Measurements from ENCODE around the gene CDH5. TPM values are rescaled to one million over a fixed set of nuclear protein-coding genes. Genes with fewer than 3 reads are reported as not detected.

Gene CDH5
- total and polyA plus RNA-seq, 2 donors (not counting 3 experiments of a cell fraction or from before 2014, with no cell fraction given) = 765 to 815 TPM

DNA sequence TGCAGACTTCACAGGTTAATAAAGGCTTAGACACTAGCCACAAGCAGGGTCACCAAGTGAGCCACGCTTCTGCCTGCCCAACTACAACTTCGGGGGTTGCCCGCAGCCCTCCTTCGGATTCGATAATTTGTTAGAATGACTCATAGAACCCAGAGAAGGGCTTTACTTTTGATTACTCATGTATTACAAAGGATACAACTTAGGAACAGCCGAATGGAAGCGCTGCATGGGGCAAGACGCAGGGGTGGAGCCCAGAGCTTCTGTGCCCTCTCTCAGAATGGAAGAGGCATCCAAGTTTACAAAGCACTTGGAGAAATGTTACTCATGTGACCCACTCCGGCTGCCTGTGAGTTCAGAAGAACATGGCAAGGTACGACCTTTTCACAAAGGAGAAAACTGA, 7.5 kb upstream of the CDH5 start:
- ChIA-PET POLR2A (interaction anchor here (0.6 to 3.4 kb wide), 7 partner anchors 11 to 47 kb away, joined by 3 to 53 read pairs (median 5); no protein-coding TSS in a partner anchor), CTCF (interaction anchor here (0.6 to 6.5 kb wide), 11 partner anchors 9 to 206 kb away, joined by 3 to 126 read pairs (median 4); partner anchors contain the start of gene CDH5)
- TF ChIP-seq FOS (IDR thresholded peaks at IDR 0.05; ENCODE audit: borderline replicate concordance, insufficient read depth, low read length) (peak; percentile 93), POLR2AphosphoS5 (IDR thresholded peaks at IDR 0.05; ENCODE audit: insufficient read depth, low read depth, low read length) (no peak), JUN (IDR thresholded peaks at IDR 0.05; ENCODE audit: borderline replicate concordance, insufficient read depth, insufficient read length, low read depth) (peak; percentile 76)
- Histone ChIP-seq H3K9me3 (replicated peaks; ENCODE audit: control insufficient read depth, insufficient read depth, low read length) (no peaks in the 10 kb centered on the region), H3K4me1 (ENCODE audit: control insufficient read depth, extremely low read depth, insufficient read depth, low read length) (peaks cover 65% of the 10 kb centered on the region), H2AFZ (ENCODE audit: low read depth, low read length) (peak overlapping the region; percentile 37), H3K9me1 (replicated peaks; ENCODE audit: control insufficient read depth, extremely low read depth, insufficient read depth, low read length) (no peaks in the 10 kb centered on the region), H4K20me1 (replicated peaks; ENCODE audit: control insufficient read depth, extremely low read depth, insufficient read depth, low read length) (no peaks in the 10 kb centered on the region), H3K36me3 (ENCODE audit: control insufficient read depth in 2 of 2, extremely low read depth in 1 of 2, insufficient read depth in 2 of 2, low read length in 2 of 2) (no peaks in the 10 kb centered on the region), H3K27ac (ENCODE audit: insufficient read depth, low read depth, low read length) (peak overlapping the region; percentile 99), H3K4me3 (replicated peaks in 1 of 3; ENCODE audit: insufficient read depth in 1 of 3, low read depth in 1 of 3, low read length in 3 of 3) (peak overlapping the region in 1 of 3 experiments; percentile 18), H3K79me2 (ENCODE audit: control insufficient read depth, insufficient read depth, low read length) (peaks cover 3% of the 10 kb centered on the region), H3K4me2 (ENCODE audit: insufficient read depth, low read length) (peak overlapping the region; percentile 62), H3K27me3 (ENCODE audit: control insufficient read depth in 2 of 2, insufficient read depth in 2 of 2, low read length in 2 of 2) (no peaks in the 10 kb centered on the region), H3K9ac (replicated peaks; ENCODE audit: extremely low read depth, insufficient read depth, low read length) (peak overlapping the region; percentile 94)
- dilution Hi-C loops (cut with MboI; ENCODE audit: extremely low pct_ligation_motif_present, low sequenced_read_pairs) (no loop called here), intact Hi-C loops (cut with micrococcal nuclease) (loop anchor here (2.0 to 5.0 kb wide), 2 partner anchors 123 to 158 kb away; no protein-coding TSS in a partner anchor)
- BruUV-seq (replicated peaks) = TSS peak; percentile 70
- DNase-seq (ENCODE audit: low read depth, low spot score) = peak; percentile 82
- no peak for FAIRE-seq

DNA sequence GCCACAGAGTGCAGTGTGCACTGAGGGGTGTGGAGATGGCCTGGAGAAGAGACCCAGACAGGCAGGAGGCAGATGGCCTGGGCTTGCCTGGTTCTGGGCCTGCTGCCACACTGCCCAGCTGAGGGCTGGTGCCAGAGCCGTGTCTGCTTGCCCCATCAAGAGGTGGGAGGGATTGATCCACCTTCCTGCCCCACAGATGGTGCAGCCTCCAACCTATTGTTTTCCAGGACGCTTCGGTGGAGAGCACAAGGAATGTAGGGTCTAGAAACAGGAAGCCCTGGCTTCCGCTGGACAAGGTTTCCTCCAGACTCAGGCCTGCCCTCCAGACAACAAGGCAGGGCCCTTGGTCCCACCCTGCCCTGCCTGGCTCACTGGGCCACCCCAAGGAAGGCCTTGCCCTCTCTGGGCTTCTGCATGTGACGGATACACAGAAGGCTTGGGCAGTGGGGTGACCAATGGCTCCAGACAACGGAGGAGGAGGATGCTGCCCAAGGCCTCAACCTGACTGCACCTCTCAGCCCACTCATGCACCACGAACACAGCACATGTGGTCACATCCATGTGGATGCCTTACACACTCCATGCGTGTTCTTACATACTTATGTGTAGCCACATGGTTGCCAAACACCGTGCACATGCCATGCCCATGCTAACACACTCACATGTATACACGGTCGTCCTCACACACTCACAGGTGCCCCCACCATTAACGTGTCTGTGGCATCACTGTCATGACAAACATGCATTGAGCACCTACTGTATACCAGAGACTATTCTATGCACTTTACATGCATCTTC, 6.5 kb upstream of the CDH5 start:
- peak; percentile 99 for FAIRE-seq
- Histone ChIP-seq H3K27me3 (ENCODE audit: control insufficient read depth in 2 of 2, insufficient read depth in 2 of 2, low read length in 2 of 2) (no peaks in the 10 kb centered on the region), H3K9me1 (replicated peaks; ENCODE audit: control insufficient read depth, extremely low read depth, insufficient read depth, low read length) (no peaks in the 10 kb centered on the region), H3K27ac (ENCODE audit: insufficient read depth, low read depth, low read length) (peak overlapping the region; percentile 99), H3K4me2 (ENCODE audit: insufficient read depth, low read length) (peak overlapping the region; percentile 62), H4K20me1 (replicated peaks; ENCODE audit: control insufficient read depth, extremely low read depth, insufficient read depth, low read length) (no peaks in the 10 kb centered on the region), H3K4me1 (ENCODE audit: control insufficient read depth, extremely low read depth, insufficient read depth, low read length) (peaks cover 75% of the 10 kb centered on the region), H3K36me3 (ENCODE audit: control insufficient read depth in 2 of 2, extremely low read depth in 1 of 2, insufficient read depth in 2 of 2, low read length in 2 of 2) (no peaks in the 10 kb centered on the region), H3K79me2 (ENCODE audit: control insufficient read depth, insufficient read depth, low read length) (peaks cover 3% of the 10 kb centered on the region), H3K9ac (replicated peaks; ENCODE audit: extremely low read depth, insufficient read depth, low read length) (peak overlapping the region; percentile 94), H3K9me3 (replicated peaks; ENCODE audit: control insufficient read depth, insufficient read depth, low read length) (no peaks in the 10 kb centered on the region), H2AFZ (ENCODE audit: low read depth, low read length) (no peak overlapping the region), H3K4me3 (replicated peaks in 1 of 3; ENCODE audit: insufficient read depth in 1 of 3, low read depth in 1 of 3, low read length in 3 of 3) (no peak overlapping the region)
- dilution Hi-C loops (cut with MboI; ENCODE audit: extremely low pct_ligation_motif_present, low sequenced_read_pairs) = no loop called here
- ChIA-PET POLR2A (interaction anchor here (0.9 to 3.4 kb wide), 5 partner anchors 10 to 30 kb away, joined by 3 to 53 read pairs (median 5); no protein-coding TSS in a partner anchor), CTCF (interaction anchor here (0.6 to 6.5 kb wide), 6 partner anchors 8 to 24 kb away, joined by 3 to 126 read pairs (median 29); partner anchors contain the start of gene CDH5)
- BruUV-seq (replicated peaks) = no TSS peak
- intact Hi-C loops (cut with micrococcal nuclease) = loop anchor here (1.0 to 5.0 kb wide), 6 partner anchors 9 to 157 kb away; no protein-coding TSS in a partner anchor
- peak; percentile 95 for DNase-seq (ENCODE audit: low read depth, low spot score)
- TF ChIP-seq JUN (IDR thresholded peaks at IDR 0.05; ENCODE audit: borderline replicate concordance, insufficient read depth, insufficient read length, low read depth) = peak; percentile 9
- TF ChIP-seq, protein P1, sequence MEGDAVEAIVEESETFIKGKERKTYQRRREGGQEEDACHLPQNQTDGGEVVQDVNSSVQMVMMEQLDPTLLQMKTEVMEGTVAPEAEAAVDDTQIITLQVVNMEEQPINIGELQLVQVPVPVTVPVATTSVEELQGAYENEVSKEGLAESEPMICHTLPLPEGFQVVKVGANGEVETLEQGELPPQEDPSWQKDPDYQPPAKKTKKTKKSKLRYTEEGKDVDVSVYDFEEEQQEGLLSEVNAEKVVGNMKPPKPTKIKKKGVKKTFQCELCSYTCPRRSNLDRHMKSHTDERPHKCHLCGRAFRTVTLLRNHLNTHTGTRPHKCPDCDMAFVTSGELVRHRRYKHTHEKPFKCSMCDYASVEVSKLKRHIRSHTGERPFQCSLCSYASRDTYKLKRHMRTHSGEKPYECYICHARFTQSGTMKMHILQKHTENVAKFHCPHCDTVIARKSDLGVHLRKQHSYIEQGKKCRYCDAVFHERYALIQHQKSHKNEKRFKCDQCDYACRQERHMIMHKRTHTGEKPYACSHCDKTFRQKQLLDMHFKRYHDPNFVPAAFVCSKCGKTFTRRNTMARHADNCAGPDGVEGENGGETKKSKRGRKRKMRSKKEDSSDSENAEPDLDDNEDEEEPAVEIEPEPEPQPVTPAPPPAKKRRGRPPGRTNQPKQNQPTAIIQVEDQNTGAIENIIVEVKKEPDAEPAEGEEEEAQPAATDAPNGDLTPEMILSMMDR (IDR thresholded peaks at IDR 0.05; ENCODE audit: extremely low read depth in 1 of 2, insufficient read depth in 1 of 2, low read depth in 1 of 2, low read length in 2 of 2) = no peak
- TF ChIP-seq, protein P2, sequence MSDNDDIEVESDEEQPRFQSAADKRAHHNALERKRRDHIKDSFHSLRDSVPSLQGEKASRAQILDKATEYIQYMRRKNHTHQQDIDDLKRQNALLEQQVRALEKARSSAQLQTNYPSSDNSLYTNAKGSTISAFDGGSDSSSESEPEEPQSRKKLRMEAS (IDR thresholded peaks at IDR 0.05; ENCODE audit: insufficient read depth, insufficient read length) = peak; percentile 65
- peak; percentile 89 for TF ChIP-seq POLR2AphosphoS5 (IDR thresholded peaks at IDR 0.05; ENCODE audit: insufficient read depth, low read depth, low read length)
- TF ChIP-seq EZH2 (IDR thresholded peaks at IDR 0.05; ENCODE audit: borderline replicate concordance, low read depth, low read length, severe bottlenecking) = no peak
- no peak for TF ChIP-seq FOS (IDR thresholded peaks at IDR 0.05; ENCODE audit: borderline replicate concordance, insufficient read depth, low read length)
- TF ChIP-seq GATA2 (IDR thresholded peaks at IDR 0.05; ENCODE audit: insufficient read depth, insufficient read length, low read depth, low read length) = peak; percentile 33
- TF ChIP-seq POLR2A (IDR thresholded peaks at IDR 0.05; ENCODE audit: low read depth, low read length) = peak; percentile 59
- peak; percentile 34 for TF ChIP-seq MYC (IDR thresholded peaks at IDR 0.05; ENCODE audit: low read depth, low read length)

Data from endothelial cell of umbilical vein (primary cell).